T-helper 2 cell treated with Interferon-gamma antibody and Interleukin-4, amounts not matched to agents 5 μg/mL and 100 μg/mL, for 36 hours (primary cell): Measurements from ENCODE around the gene DNAJC2.

Source experiments
- DNase-seq: peaks from one replicate; pipeline ENCODE4 v3.0.0; 2021; ENCODE audit warnings: low spot score
- H3K27ac Mint-ChIP-seq: one replicate; pipeline ENCODE4 v1.8.0; 2021; ENCODE audit warnings: mild to moderate bottlenecking, mixed read lengths
- H3K27me3 Mint-ChIP-seq: one replicate; pipeline ENCODE4 v1.8.0; 2021; ENCODE audit warnings: low read depth, mixed read lengths
- H3K36me3 Mint-ChIP-seq: one replicate; pipeline ENCODE4 v1.8.0; 2021; ENCODE audit warnings: low read depth, mixed read lengths
- H3K4me1 Mint-ChIP-seq: one replicate; pipeline ENCODE4 v1.8.0; 2021; ENCODE audit warnings: low read depth, mixed read lengths
- H3K4me3 Mint-ChIP-seq: one replicate; pipeline ENCODE4 v1.8.0; 2022; ENCODE audit warnings: mild to moderate bottlenecking, moderate library complexity, mixed read lengths
- H3K9me3 Mint-ChIP-seq: one replicate; pipeline ENCODE4 v1.8.0; 2021; ENCODE audit warnings: mixed read lengths

Gene DNAJC2

DNA sequence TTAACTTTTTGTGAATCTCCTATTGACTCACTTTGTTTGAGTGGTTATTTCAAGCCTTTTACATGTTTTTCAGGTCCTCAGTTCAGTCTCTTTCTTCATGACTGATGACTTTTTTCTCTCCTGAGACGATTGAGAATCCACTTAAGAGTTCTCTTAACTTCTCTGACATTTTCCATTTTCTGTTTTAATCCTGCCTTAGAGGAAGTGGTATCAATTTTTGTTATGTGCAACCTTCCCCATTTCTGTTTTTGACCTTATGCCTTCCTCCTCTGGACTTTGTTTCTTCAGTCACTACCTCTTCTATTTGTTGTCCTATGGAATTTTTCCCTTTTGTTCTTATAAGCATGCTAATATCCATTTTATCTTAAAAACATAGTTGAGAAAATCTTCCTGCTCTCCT is 5.2 kb upstream of the DNAJC2 start:
- peak overlapping the region; percentile 98 for H3K4me3 Mint-ChIP-seq
- no peaks in the 10 kb centered on the region for H3K9me3 Mint-ChIP-seq
- H3K4me1 Mint-ChIP-seq, result peaks cover 41% of the 10 kb centered on the region
- H3K27me3 Mint-ChIP-seq, result no peaks in the 10 kb centered on the region
- no peak for DNase-seq
- H3K36me3 Mint-ChIP-seq, result peaks cover 35% of the 10 kb centered on the region
- H3K27ac Mint-ChIP-seq, result peak overlapping the region; percentile 35

DNA sequence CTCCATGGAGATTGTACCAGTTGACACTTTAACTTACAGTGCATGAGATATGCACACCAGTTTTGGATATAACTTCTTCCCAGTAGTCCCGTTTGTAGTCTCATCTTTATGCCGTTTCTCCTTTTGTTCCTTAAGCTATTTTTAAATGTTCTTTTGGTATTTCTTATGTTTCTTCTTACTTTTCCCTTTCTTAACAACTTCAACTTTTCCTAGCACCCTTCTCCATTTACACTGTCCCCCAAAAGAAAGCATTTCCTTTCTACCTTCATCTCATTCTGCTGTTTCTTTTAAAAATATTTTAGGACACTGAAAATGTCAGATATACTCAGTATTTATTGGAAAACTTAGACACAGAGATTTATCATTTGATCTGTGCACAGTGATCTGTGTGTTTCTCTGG is 4.4 kb upstream of the DNAJC2 start:
- peaks cover 39% of the 10 kb centered on the region for H3K4me1 Mint-ChIP-seq
- H3K9me3 Mint-ChIP-seq, result no peaks in the 10 kb centered on the region
- peaks cover 35% of the 10 kb centered on the region for H3K36me3 Mint-ChIP-seq
- peak overlapping the region; percentile 66 for H3K27ac Mint-ChIP-seq
- H3K4me3 Mint-ChIP-seq, result peak overlapping the region; percentile 98
- H3K27me3 Mint-ChIP-seq, result no peaks in the 10 kb centered on the region
- no peak for DNase-seq

DNA sequence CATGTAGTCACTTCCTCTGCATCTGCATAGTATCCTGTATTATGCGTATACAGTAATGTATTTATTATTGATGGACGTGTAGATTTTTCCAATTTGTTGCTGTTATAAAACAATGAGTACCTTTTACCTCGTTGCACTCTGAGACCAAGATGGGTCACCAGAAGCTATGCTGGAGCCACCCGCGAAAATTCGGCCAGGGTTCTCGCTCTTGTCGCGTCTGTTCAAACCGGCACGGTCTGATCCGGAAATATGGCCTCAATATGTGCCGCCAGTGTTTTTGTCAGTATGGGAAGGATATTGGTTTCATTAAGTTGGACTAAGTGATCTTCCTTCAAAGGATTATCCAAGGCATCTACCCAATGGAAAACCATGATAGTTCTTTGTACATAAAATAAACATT is 3.9 kb upstream of the DNAJC2 start:
- Mint-ChIP-seq H3K27me3 (no peaks in the 10 kb centered on the region), H3K27ac (peak overlapping the region; percentile 99), H3K9me3 (no peaks in the 10 kb centered on the region), H3K4me3 (peak overlapping the region; percentile 98), H3K4me1 (peaks cover 42% of the 10 kb centered on the region), H3K36me3 (peaks cover 37% of the 10 kb centered on the region)
- DNase-seq, result no peak

DNA sequence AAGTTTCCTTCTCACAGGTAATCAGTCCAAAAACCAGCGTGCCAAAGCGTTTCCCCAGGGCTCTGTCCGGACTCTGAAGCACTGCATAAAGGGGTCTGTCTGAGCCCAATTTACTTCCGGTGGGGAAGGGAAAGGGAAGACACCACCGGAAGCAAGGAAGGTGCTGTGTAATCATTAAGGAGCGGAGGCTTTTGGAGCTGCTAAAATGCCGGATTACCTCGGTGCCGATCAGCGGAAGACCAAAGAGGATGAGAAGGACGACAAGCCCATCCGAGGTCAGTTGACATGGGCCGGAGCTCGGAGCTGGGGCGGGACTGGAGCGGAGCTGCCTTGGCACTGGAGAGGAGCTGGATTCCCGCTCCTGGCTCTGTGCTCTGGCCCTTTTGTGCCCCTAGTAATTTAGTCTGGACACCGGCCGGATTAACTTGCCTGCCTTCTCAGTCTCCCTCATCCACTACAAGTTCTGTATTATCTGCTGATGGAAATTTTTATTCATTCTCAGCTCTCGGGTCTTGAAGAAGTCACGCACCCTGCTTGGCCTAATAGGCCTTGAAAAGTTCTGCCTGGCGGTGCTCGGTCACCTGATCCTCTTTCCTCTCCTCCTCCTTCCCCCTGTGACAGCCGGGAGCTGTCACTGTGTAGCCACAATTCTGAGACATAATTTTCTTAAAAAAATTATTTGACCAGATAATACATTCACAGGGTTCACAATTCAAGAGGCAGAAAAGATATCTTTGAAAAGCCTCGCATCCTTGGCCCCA is 3.1 kb upstream of the DNAJC2 start, which contains the start of gene PSMC2:
Gene PSMC2 (plus strand): TSS at position 137 of the 761 bp plus-strand sequence. CDS start 69 bp downstream, at position 206.
- peak within 1 kb of the TSS; percentile 99 for H3K27ac Mint-ChIP-seq
- H3K9me3 Mint-ChIP-seq, result no peaks in the 10 kb centered on the region
- peak; percentile 82 for DNase-seq
- H3K4me1 Mint-ChIP-seq, result peaks cover 42% of the 10 kb centered on the region
- peaks cover 35% of the 10 kb centered on the region for H3K36me3 Mint-ChIP-seq
- H3K4me3 Mint-ChIP-seq, result peak within 1 kb of the TSS; percentile 98
- H3K27me3 Mint-ChIP-seq, result no peaks in the 10 kb centered on the region

DNA sequence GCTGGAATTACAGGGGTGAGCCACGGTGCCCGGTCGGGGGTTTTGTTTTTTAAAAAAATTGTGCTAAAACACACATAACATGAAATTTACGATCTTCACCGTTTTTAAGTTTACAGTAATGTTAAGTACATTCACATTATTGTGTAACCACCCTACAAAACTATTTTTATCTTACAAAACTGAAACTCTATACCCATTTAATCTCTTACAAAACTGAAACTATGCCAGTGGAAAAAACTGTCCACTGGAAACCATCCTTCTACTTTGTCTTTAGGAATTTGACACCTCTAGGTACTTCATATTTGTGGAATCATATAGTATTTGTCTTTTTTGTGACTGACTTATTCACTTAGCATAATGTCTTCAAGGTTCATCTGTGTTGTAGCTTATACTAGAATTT is 1.8 kb upstream of the DNAJC2 start:
- Mint-ChIP-seq H3K4me3 (peak overlapping the region; percentile 98), H3K4me1 (peaks cover 42% of the 10 kb centered on the region)

DNA sequence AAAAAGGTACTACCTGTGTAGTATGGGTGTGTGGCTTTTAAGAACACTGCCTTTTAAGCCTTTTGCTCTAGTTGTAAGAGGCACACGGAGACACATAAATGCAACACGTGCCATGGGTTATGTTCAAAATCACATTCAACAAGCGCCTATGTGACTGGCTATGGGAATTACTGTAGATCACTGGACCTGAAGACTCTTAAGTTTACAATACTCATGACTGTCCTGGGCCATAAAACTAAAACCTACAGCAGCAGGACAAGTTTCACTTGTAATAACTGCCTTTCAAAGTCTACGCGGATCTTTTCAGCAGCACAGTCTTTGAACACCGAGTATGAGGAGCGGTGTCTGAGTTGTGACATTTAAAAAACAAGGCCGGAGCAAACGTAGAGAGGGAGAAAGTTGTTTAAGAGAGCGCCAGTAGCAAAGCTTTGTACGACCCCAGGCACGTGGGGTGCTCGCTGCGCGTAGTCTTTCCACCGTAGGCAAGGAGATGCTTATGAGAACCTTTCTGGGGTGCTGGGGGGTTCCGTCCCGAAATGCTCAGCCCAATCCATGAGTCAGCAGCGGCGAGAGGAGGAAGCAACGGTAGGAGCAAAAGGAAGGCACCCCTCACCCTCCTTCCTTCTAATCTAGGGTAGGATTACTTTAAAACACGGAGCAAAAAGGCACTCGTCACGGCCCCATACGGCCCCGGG is 662 bp downstream of the DNAJC2 start:
- Mint-ChIP-seq H3K36me3 (peaks cover 43% of the 10 kb centered on the region), H3K27me3 (no peaks in the 10 kb centered on the region), H3K27ac (peak overlapping the region; percentile 99), H3K4me1 (peaks cover 34% of the 10 kb centered on the region), H3K4me3 (peak overlapping the region; percentile 97), H3K9me3 (no peaks in the 10 kb centered on the region)
- peak; percentile 40 for DNase-seq

More for the DNA sequence above, 1.8 kb upstream of the DNAJC2 start:
- Mint-ChIP-seq H3K9me3 (no peaks in the 10 kb centered on the region), H3K27ac (no peak overlapping the region), H3K27me3 (no peaks in the 10 kb centered on the region), H3K36me3 (peaks cover 34% of the 10 kb centered on the region)
- no peak for DNase-seq

DNA sequence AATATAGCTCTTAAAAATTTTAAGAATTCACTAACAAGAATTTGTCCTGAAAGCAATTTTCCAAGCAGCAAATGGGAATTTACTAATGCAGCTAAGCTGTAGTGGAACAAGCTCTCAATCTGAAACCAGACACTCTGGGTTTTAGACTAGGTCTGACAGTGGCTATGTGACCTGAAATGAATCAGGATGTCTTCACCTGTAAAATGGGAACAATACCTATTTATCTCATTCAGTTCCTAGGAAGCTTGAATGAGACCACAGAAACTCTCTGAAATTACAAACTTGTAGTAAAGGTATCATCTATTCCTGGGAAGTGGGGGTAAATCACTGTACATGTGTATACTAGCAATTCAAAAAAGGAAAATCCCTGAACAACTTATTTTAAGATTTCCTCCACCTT is 1.2 kb downstream of the DNAJC2 start:
- H3K36me3 Mint-ChIP-seq, result peaks cover 40% of the 10 kb centered on the region
- peak overlapping the region; percentile 97 for H3K4me3 Mint-ChIP-seq
- no peak for DNase-seq
- H3K4me1 Mint-ChIP-seq, result peaks cover 31% of the 10 kb centered on the region
- H3K27ac Mint-ChIP-seq, result no peak overlapping the region
- no peaks in the 10 kb centered on the region for H3K9me3 Mint-ChIP-seq
- no peaks in the 10 kb centered on the region for H3K27me3 Mint-ChIP-seq

DNA sequence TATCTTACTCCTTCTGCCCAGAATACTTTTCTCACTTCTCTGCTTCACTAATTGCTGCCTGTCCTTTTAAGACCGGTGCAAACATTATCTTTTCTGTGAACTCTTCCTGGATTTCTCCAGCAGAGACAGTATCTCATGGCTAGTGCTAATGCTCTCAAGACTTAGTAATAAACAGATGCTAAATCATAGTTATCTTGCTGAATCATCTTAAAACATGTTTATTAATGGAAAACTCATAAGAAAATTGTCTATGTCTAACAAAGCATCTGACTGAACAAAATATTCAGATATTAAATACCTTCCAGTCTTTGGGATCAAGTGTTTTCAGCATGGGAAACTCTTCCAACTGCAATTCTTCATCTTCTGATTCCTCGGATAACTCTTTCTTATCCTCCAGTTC is 3.1 kb downstream of the DNAJC2 start:
- Mint-ChIP-seq H3K36me3 (peaks cover 50% of the 10 kb centered on the region), H3K9me3 (no peaks in the 10 kb centered on the region), H3K4me1 (peaks cover 28% of the 10 kb centered on the region), H3K27ac (no peak overlapping the region), H3K4me3 (no peak overlapping the region), H3K27me3 (no peaks in the 10 kb centered on the region)
- no peak for DNase-seq

DNA sequence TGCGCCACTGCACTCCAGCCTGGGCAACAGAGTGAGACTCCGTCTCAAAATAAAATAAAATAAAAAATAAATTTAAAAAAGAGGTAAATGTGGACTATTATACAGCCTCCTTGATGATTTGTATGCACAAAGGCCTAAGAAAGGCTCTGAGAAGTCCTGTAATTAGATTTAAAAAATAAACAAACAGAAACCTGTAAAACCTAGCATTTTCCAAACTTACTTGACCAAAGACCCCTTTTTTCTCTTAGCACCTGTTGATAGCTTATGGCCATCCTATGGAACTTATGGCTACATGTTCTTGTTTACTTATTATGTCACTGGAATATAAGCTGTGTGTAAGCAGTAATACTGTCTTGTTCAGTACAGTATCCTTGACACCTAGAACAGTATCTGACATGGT is 5.7 kb downstream of the DNAJC2 start:
- Mint-ChIP-seq H3K9me3 (no peaks in the 10 kb centered on the region), H3K4me3 (no peak overlapping the region), H3K27ac (no peak overlapping the region)

DNA sequence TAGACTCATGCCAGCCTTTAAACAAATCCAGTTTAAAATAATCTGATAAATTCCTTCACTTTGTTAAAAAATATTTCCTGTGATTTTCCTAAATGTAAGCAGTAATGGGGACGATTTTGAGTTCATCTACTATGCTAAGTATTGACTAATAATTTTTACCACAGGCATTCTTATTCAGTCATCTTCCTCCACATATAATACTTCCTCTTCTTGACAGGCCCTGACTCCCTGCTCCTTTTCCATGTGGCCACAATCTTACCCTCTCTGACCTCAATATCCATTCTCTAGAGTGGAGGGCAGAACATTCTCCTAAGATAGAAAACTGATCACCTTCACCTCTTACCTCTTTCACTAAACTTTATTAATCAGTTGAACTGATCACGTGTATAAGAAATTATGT is 7.8 kb downstream of the DNAJC2 start:
- Mint-ChIP-seq H3K36me3 (peaks cover 57% of the 10 kb centered on the region), H3K4me1 (peaks cover 11% of the 10 kb centered on the region), H3K27me3 (no peaks in the 10 kb centered on the region), H3K27ac (no peak overlapping the region), H3K9me3 (no peaks in the 10 kb centered on the region), H3K4me3 (no peak overlapping the region)
- no peak for DNase-seq

More for the DNA sequence above, 5.7 kb downstream of the DNAJC2 start:
- Mint-ChIP-seq H3K4me1 (peaks cover 19% of the 10 kb centered on the region), H3K27me3 (no peaks in the 10 kb centered on the region), H3K36me3 (peaks cover 46% of the 10 kb centered on the region)
- no peak for DNase-seq

DNA sequence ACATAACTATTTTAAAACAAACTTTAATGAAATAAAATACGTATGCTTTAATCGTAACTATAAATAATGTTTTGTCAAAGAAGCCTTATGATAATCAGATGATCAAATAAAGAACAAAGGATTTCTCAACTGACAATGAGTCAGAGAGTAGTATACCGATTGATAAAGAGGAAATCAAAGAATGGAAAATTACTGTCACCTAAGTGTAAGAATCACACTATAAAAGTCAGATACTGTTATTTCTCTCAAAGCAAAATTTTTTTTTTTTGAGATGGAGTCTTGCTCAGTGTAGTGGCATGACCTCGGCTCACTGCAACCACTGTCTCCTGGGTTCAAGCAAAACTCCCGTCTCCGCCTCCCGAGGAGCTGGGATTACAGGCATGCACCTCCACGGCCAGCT is 18.8 kb downstream of the DNAJC2 start:
- Mint-ChIP-seq H3K36me3 (peaks cover 30% of the 10 kb centered on the region), H3K9me3 (no peaks in the 10 kb centered on the region), H3K27ac (no peak overlapping the region), H3K27me3 (no peaks in the 10 kb centered on the region), H3K4me1 (peaks cover 5% of the 10 kb centered on the region), H3K4me3 (no peak overlapping the region)
- no peak for DNase-seq

DNA sequence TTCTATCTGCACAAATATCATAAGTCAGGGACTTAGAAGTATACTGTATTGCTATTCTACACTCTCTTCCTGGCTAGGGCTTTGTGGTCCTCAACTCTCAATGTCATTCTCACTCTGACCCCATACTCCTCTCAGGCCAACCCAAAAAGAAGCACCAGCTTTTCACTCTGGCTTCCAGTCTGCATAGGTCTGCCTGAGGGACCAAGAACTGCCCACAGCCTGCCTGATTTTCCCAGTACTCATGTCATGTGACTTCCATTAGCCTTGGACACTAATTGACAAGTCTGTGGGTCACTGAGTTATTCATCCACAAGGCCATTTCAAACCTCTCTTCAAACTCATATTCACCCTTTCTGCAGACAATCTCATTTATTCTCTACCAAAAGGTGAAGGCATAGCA is 27.6 kb downstream of the DNAJC2 start:
- H3K36me3 Mint-ChIP-seq, result peaks cover 68% of the 10 kb centered on the region
- H3K4me1 Mint-ChIP-seq, result peaks cover 6% of the 10 kb centered on the region
- no peak overlapping the region for H3K27ac Mint-ChIP-seq
- no peak for DNase-seq
- no peaks in the 10 kb centered on the region for H3K27me3 Mint-ChIP-seq
- no peaks in the 10 kb centered on the region for H3K9me3 Mint-ChIP-seq
- no peak overlapping the region for H3K4me3 Mint-ChIP-seq

DNA sequence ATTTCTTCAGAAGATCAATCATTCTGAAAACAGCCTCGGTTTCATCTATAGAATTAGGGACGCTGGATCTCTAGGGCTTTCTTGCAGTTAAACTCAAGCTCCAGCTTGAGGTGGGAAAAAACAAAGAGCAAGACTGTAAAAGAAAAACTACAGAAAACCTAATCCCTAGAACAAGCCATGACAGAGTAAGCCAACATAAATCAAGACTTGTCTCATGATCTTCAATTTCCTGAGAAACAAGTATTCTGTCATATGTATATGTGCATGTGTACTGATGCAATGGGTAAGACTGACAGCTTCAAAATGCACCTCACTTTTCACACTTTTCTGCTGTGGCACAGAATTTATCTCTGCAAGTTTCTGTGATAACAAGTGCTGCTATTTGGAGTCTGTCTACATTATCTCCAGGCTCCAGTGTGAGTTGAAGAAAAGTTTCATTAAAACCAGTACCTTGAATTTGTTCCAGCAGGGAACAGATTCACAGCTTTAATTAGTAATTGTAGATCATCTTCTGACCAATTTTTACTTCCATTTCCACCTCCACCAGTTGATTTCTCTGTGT is 28.1 kb downstream of the DNAJC2 start:
- H3K27ac Mint-ChIP-seq, result no peak overlapping the region
- no peak for DNase-seq
- no peak overlapping the region for H3K4me3 Mint-ChIP-seq
- no peaks in the 10 kb centered on the region for H3K9me3 Mint-ChIP-seq
- peaks cover 72% of the 10 kb centered on the region for H3K36me3 Mint-ChIP-seq
- H3K27me3 Mint-ChIP-seq, result no peaks in the 10 kb centered on the region
- peaks cover 6% of the 10 kb centered on the region for H3K4me1 Mint-ChIP-seq

DNA sequence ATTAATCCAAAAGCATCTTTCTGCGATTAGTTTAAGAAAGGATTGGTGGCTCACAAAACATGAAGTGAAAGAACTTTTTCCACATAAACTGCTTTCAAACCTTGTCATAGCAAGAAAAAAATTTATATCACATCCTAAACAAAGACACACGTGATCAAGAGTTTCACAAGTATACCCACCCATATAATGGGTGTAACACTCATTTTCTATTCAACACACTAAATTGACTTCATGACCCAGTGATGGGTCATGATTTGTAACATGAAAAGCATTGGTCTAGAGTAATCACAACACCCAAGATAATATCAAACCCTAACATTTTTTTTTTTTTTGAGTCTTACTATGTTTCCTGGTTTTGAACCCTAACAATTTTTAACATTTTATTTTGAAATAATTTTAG is 29.7 kb downstream of the DNAJC2 start:
- no peaks in the 10 kb centered on the region for H3K9me3 Mint-ChIP-seq
- H3K4me1 Mint-ChIP-seq, result peaks cover 6% of the 10 kb centered on the region
- peaks cover 78% of the 10 kb centered on the region for H3K36me3 Mint-ChIP-seq
- H3K4me3 Mint-ChIP-seq, result no peak overlapping the region
- peak overlapping the region; percentile 49 for H3K27ac Mint-ChIP-seq
- DNase-seq, result no peak
- H3K27me3 Mint-ChIP-seq, result no peaks in the 10 kb centered on the region
